GM10248 (cell line): ENCODE data around the gene CDH16.

Experiments
- CTCF ChIA-PET: fragments of 300-600 bp; sonication (Branson Sonifier 250); formaldehyde crosslinking; extraction: SDS; loops from one replicate; lab custom pipeline; 2021; ENCODE audit warnings: antibody characterized with exemption; lab: Yijun Ruan, JAX
- POLR2A ChIA-PET: fragments of 350-650 bp; sonication (Branson Sonifier 250); formaldehyde crosslinking; extraction: SDS; loops from one replicate; lab custom pipeline; 2020; ENCODE audit warnings: antibody characterized with exemption; lab: Yijun Ruan, JAX
- DNase-seq: peaks from one replicate; pipeline ENCODE4 v3.0.0; 2012; ENCODE audit errors: extremely low spot score
- TF ChIP-seq, protein P1 (sequence below): IDR thresholded peaks from 2 replicates; pipeline ENCODE4 v1.5.1; 2012; ENCODE audit warnings: mild to moderate bottlenecking, low read depth; ENCODE audit errors: extremely low read depth, missing control alignments, control extremely low read depth

Gene CDH16

GRCh38 chr16:66916518-66916917 lies 2.2 kb downstream of the CDH16 start:
- CTCF ChIA-PET: interaction anchor here (1.0 to 4.3 kb wide), 2 partner anchors 11 to 21 kb away, joined by 4 to 28 read pairs; no protein-coding TSS in a partner anchor
- TF ChIP-seq, protein P1, sequence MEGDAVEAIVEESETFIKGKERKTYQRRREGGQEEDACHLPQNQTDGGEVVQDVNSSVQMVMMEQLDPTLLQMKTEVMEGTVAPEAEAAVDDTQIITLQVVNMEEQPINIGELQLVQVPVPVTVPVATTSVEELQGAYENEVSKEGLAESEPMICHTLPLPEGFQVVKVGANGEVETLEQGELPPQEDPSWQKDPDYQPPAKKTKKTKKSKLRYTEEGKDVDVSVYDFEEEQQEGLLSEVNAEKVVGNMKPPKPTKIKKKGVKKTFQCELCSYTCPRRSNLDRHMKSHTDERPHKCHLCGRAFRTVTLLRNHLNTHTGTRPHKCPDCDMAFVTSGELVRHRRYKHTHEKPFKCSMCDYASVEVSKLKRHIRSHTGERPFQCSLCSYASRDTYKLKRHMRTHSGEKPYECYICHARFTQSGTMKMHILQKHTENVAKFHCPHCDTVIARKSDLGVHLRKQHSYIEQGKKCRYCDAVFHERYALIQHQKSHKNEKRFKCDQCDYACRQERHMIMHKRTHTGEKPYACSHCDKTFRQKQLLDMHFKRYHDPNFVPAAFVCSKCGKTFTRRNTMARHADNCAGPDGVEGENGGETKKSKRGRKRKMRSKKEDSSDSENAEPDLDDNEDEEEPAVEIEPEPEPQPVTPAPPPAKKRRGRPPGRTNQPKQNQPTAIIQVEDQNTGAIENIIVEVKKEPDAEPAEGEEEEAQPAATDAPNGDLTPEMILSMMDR: no peak
- POLR2A ChIA-PET: no interaction called here

DNA sequence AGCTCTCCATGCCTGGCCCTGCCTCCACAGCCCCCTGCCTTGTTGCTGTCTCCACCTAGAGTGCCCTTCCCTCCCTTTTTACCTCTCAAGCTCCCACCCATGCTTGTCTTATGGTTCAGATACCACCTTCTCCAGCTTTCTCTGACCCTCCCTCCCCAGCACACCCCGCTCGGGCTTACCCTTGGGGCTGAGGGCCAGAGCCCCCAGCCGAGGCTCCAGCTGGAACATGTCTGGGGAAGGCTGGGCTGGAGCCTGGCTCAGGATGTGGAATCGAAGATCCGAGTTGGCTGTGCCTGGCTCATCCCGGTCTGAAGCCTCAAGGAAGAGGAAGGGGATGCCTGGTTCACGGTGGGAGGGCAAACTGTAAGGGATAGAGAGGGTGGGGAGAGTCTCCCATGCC lies 3.6 kb downstream of the CDH16 start:
- CTCF ChIA-PET: no interaction called here
- no peak for DNase-seq
- POLR2A ChIA-PET: no interaction called here
- TF ChIP-seq, protein P1: no peak

More at GRCh38 chr16:66916518-66916917, 2.2 kb downstream of the CDH16 start:
- no peak for DNase-seq

DNA sequence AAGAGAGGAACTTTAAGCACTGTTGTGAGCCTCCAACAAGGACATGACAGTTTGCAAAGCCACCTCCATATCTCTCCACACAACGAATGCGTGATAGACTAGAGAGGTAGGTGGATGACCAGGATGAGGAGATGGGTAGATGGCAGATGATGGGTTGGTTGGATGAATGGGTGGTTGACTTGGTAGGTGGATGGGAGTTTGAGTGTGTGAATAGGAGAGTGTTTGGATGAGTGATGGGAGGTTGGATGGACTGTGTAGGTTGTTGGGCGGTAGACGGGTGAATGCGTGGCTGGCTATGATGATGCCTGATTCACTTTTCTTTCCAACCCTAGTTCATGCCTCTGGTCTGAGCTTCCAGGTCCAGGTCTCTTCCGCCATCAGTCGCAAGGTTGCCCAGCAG lies 4.1 kb downstream of the CDH16 start:
- DNase-seq: no peak

GRCh38 chr16:66913711-66914110 lies 5.0 kb downstream of the CDH16 start:
- no peak for DNase-seq
- CTCF ChIA-PET: interaction anchor here (1.5 kb wide), 1 partner anchor 11 kb away, joined by 3 read pairs; no protein-coding TSS in a partner anchor
- TF ChIP-seq, protein P1: no peak
- POLR2A ChIA-PET: no interaction called here

More for the DNA sequence above, 4.1 kb downstream of the CDH16 start:
- TF ChIP-seq, protein P1: no peak
- ChIA-PET POLR2A (no interaction called here), CTCF (interaction anchor here (1.5 kb wide), 1 partner anchor 10 kb away, joined by 3 read pairs; no protein-coding TSS in a partner anchor)

DNA sequence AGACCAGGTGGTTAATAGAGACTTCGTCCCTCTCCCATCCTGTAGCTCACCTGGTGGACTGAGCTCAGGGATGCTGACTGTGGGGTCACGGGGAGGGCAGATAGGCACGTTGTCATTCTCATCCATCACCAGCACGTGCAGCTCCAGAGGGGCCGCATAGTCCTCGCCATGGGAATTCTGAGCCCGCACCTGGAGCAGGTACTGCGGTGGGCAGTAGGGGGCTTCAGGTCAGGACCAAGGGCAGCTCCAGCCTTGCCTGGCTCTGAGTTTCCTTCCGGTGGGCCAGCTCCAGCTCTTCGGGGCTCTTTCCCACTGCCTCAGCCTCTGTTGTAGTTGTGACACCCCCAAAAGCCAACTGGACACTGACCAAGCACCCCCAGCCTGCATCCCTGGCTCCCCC lies 5.6 kb downstream of the CDH16 start:
- POLR2A ChIA-PET: no interaction called here
- no peak for DNase-seq
- TF ChIP-seq, protein P1: no peak
- CTCF ChIA-PET: interaction anchor here (0.9 to 2.6 kb wide), 3 partner anchors 10 to 18 kb away, joined by 3 to 6 read pairs (median 5); no protein-coding TSS in a partner anchor

- ChIA-PET CTCF (interaction anchor here (1.3 to 2.6 kb wide), 4 partner anchors 9 to 22 kb away, joined by 3 to 6 read pairs (median 4); partner anchors contain the start of genes CIAO2B and RRAD), POLR2A (no interaction called here)
Observed at GRCh38 chr16:66911801-66912200, 6.9 kb downstream of the CDH16 start.

More at GRCh38 chr16:66911801-66912200, 6.9 kb downstream of the CDH16 start:
- TF ChIP-seq, protein P1: no peak
- no peak for DNase-seq
